Neural cell (in vitro differentiated cells): ENCODE results near the gene OVAAL.

Source experiments
- EP300 ChIP-seq: fragments of 450-650 bp; conservative IDR thresholded peaks from 2 replicates; pipeline ENCODE4 v1.6.1; 2014; ENCODE audit warnings: antibody characterized with exemption, mild to moderate bottlenecking, moderate library complexity; ENCODE audit not compliant: poor library complexity, severe bottlenecking
- EZH2 ChIP-seq: fragments of 200-600, 300-800 bp; shearing (Covaris generic), sonication (generic); IDR thresholded peaks from 2 replicates; pipeline ENCODE4 v1.6.1; 2014; ENCODE audit warnings: antibody characterized with exemption, low read length, borderline replicate concordance, mild to moderate bottlenecking; ENCODE audit not compliant: insufficient read depth, poor library complexity, severe bottlenecking
- POLR2AphosphoS5 ChIP-seq: IDR thresholded peaks from 2 replicates; pipeline ENCODE4 v1.6.1; 2012
- TAF1 ChIP-seq: IDR thresholded peaks from 2 replicates; pipeline ENCODE4 v1.6.1; 2012; ENCODE audit warnings: low read depth
- TF ChIP-seq, protein P1 (sequence below): fragments of 450-650 bp; IDR thresholded peaks from 2 replicates; pipeline ENCODE4 v1.5.1; 2014; ENCODE audit warnings: antibody characterized with exemption, mild to moderate bottlenecking, moderate library complexity; ENCODE audit not compliant: poor library complexity, severe bottlenecking

DNA sequence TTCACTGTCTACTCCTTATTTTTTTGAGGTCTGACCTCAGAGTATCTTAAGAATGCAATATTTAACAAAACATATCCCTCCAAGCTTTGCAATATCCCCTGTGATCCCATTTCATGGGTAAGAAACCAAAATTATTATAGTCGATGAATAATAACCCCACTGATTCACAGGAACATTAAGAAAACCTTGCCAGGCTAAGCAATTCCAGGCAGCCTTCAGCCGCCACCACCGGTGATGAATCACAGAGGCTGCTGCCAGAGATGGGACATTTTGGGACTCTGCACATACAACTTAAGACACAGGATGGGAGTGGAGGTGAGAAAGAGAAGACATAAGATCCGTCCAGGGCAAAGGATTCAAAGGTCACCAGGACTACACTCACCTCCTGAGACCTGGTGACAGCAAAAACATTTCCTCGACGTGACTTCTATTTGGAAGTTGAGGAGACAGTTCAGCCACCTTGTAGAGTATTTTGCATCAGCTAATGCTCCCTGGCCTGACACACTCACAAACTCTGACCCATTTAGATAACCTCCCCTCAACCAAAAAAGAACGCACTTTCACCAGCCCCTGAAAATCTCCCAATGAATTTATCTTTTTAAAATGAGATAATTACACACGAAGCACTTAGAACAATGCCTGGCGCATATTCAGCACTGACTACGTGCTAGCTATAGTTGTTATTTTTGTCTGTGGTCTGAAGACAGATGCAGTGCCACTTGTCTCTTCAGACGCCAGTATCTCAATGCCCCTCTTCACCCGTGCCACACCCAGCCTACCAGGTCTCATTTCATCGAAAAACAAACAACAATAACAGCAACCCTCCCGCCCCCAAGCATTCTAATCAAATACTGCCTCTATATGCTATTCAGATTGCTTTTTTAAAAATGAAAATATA is 17.8 kb upstream of the OVAAL start:
- TF ChIP-seq, protein P1, sequence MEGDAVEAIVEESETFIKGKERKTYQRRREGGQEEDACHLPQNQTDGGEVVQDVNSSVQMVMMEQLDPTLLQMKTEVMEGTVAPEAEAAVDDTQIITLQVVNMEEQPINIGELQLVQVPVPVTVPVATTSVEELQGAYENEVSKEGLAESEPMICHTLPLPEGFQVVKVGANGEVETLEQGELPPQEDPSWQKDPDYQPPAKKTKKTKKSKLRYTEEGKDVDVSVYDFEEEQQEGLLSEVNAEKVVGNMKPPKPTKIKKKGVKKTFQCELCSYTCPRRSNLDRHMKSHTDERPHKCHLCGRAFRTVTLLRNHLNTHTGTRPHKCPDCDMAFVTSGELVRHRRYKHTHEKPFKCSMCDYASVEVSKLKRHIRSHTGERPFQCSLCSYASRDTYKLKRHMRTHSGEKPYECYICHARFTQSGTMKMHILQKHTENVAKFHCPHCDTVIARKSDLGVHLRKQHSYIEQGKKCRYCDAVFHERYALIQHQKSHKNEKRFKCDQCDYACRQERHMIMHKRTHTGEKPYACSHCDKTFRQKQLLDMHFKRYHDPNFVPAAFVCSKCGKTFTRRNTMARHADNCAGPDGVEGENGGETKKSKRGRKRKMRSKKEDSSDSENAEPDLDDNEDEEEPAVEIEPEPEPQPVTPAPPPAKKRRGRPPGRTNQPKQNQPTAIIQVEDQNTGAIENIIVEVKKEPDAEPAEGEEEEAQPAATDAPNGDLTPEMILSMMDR: no peak
- TF ChIP-seq EZH2 (no peak), POLR2AphosphoS5 (no peak), EP300 (no peak), TAF1 (no peak)
